ENCODE measurements around the gene ATIC.

ATIC gene

GRCh38 chr2:215288112-215288815, 23.6 kb upstream of the ATIC start:
- no peaks in the 10 kb centered on the region for H3K36me3 ChIP-seq (ENCODE audit: control insufficient read depth, insufficient read depth, low read length)
- no peaks in the 10 kb centered on the region for H3K4me1 ChIP-seq
- no peaks in the 10 kb centered on the region for H3K9me3 ChIP-seq (ENCODE audit: control insufficient read depth, low read length)
- H3K27ac ChIP-seq = no peak overlapping the region
- TF ChIP-seq CTCF (IDR thresholded peaks at IDR 0.05) = no peak
- H3K79me2 ChIP-seq = no peaks in the 10 kb centered on the region
- no peaks in the 10 kb centered on the region for H3K27me3 ChIP-seq (ENCODE audit: control insufficient read depth, insufficient read depth, low read length)
- no peak overlapping the region for H2AFZ ChIP-seq
- no peak overlapping the region for H3K4me3 ChIP-seq (ENCODE audit: low read depth, low read length)
- no peak overlapping the region for H3K9ac ChIP-seq
- H3K4me2 ChIP-seq (ENCODE audit: low read length) = no peak overlapping the region

- Histone ChIP-seq H3K9ac (no peak overlapping the region), H3K36me3 (ENCODE audit: control insufficient read depth, insufficient read depth, low read length) (no peaks in the 10 kb centered on the region), H3K79me2 (no peaks in the 10 kb centered on the region), H2AFZ (no peak overlapping the region), H3K4me3 (ENCODE audit: low read depth, low read length) (no peak overlapping the region), H3K4me2 (ENCODE audit: low read length) (no peak overlapping the region), H3K4me1 (no peaks in the 10 kb centered on the region), H3K27ac (no peak overlapping the region), H3K9me3 (ENCODE audit: control insufficient read depth, low read length) (no peaks in the 10 kb centered on the region), H3K27me3 (ENCODE audit: control insufficient read depth, insufficient read depth, low read length) (no peaks in the 10 kb centered on the region)
- TF ChIP-seq CTCF (IDR thresholded peaks at IDR 0.05) = no peak
Measured at GRCh38 chr2:215290980-215291599, 20.8 kb upstream of the ATIC start.

- Histone ChIP-seq H3K36me3 (ENCODE audit: control insufficient read depth, insufficient read depth, low read length) (no peaks in the 10 kb centered on the region), H3K9me3 (ENCODE audit: control insufficient read depth, low read length) (no peaks in the 10 kb centered on the region), H3K79me2 (no peaks in the 10 kb centered on the region), H3K4me1 (no peaks in the 10 kb centered on the region), H3K9ac (no peak overlapping the region), H2AFZ (no peak overlapping the region), H3K27me3 (ENCODE audit: control insufficient read depth, insufficient read depth, low read length) (no peaks in the 10 kb centered on the region), H3K4me3 (ENCODE audit: low read depth, low read length) (no peak overlapping the region), H3K27ac (no peak overlapping the region), H3K4me2 (ENCODE audit: low read length) (no peak overlapping the region)
- no peak for TF ChIP-seq CTCF (IDR thresholded peaks at IDR 0.05)
Measured at GRCh38 chr2:215293879-215294278, 18.0 kb upstream of the ATIC start.

DNA sequence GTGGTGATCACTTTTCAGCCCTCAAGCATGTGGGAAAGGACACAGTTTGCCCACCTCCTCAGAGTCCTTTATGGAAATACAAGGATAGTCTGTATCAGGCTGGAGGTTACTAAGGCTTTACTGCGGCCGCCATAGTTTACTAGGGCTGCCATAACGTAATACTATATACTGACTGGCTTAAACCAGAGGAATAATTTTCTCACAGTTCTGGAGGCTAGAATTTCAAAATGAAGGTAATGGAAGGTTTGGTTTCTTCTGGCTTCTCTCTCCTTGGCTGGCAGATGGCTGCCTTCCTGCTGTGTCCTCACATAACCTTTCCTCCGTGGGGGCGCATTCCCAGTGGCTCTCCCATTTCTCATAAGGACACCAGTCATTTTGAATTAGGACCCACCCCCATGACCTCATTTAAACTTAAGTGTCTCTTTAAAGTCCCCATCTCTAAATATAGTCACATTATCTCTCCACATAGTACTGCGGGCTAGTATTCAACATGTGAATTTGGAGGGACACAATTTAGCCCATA, 12.5 kb upstream of the ATIC start:
- no peak overlapping the region for H3K9ac ChIP-seq
- no peaks in the 10 kb centered on the region for H3K27me3 ChIP-seq (ENCODE audit: control insufficient read depth, insufficient read depth, low read length)
- H3K27ac ChIP-seq = no peak overlapping the region
- no peak overlapping the region for H2AFZ ChIP-seq
- no peaks in the 10 kb centered on the region for H3K9me3 ChIP-seq (ENCODE audit: control insufficient read depth, low read length)
- H3K79me2 ChIP-seq = no peaks in the 10 kb centered on the region
- no peak for TF ChIP-seq CTCF (IDR thresholded peaks at IDR 0.05)
- H3K4me2 ChIP-seq (ENCODE audit: low read length) = no peak overlapping the region
- no peaks in the 10 kb centered on the region for H3K36me3 ChIP-seq (ENCODE audit: control insufficient read depth, insufficient read depth, low read length)
- no peaks in the 10 kb centered on the region for H3K4me1 ChIP-seq
- no peak overlapping the region for H3K4me3 ChIP-seq (ENCODE audit: low read depth, low read length)
